HG03558 (cell line): Measurements from ENCODE around the gene ZZZ3.
"Not testable (repeated sequence)": the region's sequence is repeated elsewhere in the genome, so short reads cannot be mapped to it uniquely, and the experiment has no call there.

Source experiments
- ATAC-seq: cut with Tn5 transposase; IDR thresholded peaks from one replicate; pipeline ENCODE4 v1.9.1; 2021; ENCODE audit warnings: moderate number of reproducible peaks; ENCODE audit not compliant: unreplicated experiment; ENCODE audit errors: extremely low read depth

The ZZZ3 gene

GRCh38 chr1:77672374-77672773, 10.1 kb downstream of the ZZZ3 start:
- ATAC-seq, result peak; percentile 28

GRCh38 chr1:77671836-77672235, 10.6 kb downstream of the ZZZ3 start:
- ATAC-seq, result peak; percentile 19

GRCh38 chr1:77670330-77670729, 12.1 kb downstream of the ZZZ3 start:
- ATAC-seq, result no peak

GRCh38 chr1:77668924-77669449, 13.5 kb downstream of the ZZZ3 start:
- no peak for ATAC-seq

GRCh38 chr1:77664939-77665516, 17.4 kb downstream of the ZZZ3 start:
- no peak for ATAC-seq

- ATAC-seq, result no peak
Observed at GRCh38 chr1:77661696-77662095, 20.8 kb downstream of the ZZZ3 start.

GRCh38 chr1:77659879-77660593, 22.4 kb downstream of the ZZZ3 start:
- ATAC-seq, result no peak

GRCh38 chr1:77658271-77658670, 24.2 kb downstream of the ZZZ3 start:
- ATAC-seq, result no peak

GRCh38 chr1:77655431-77655974, 27.0 kb downstream of the ZZZ3 start:
- ATAC-seq, result no peak

GRCh38 chr1:77652970-77653516, 29.4 kb downstream of the ZZZ3 start:
- ATAC-seq, result no peak

- no peak for ATAC-seq
Observed at GRCh38 chr1:77652268-77652667, 30.2 kb downstream of the ZZZ3 start.

- ATAC-seq, result no peak
Observed at GRCh38 chr1:77649127-77649526, 33.3 kb downstream of the ZZZ3 start.

- not testable (repeated sequence) for ATAC-seq
Observed at GRCh38 chr1:77646224-77646623, 36.2 kb downstream of the ZZZ3 start.

- no peak for ATAC-seq
Observed at GRCh38 chr1:77643456-77643855, 39.0 kb downstream of the ZZZ3 start.

- ATAC-seq, result no peak
Observed at GRCh38 chr1:77642941-77643340, 39.5 kb downstream of the ZZZ3 start.

GRCh38 chr1:77642196-77642595, 40.3 kb downstream of the ZZZ3 start:
- no peak for ATAC-seq

- ATAC-seq, result no peak
Observed at GRCh38 chr1:77639557-77640069, 42.8 kb downstream of the ZZZ3 start.

GRCh38 chr1:77639056-77639455, 43.4 kb downstream of the ZZZ3 start:
- no peak for ATAC-seq

- ATAC-seq, result no peak
Observed at GRCh38 chr1:77636864-77637263, 45.6 kb downstream of the ZZZ3 start.
